SK-N-SH (cell line): ENCODE results near the gene FCRL5. TPM values are rescaled to one million over a fixed set of nuclear protein-coding genes. Genes with fewer than 3 reads are reported as not detected.

Source experiments
- CTCF ChIA-PET: fragments of 300-600, 350-600 bp; formaldehyde crosslinking; extraction: SDS; loops from one replicate; lab custom pipeline; 2021; lab: Yijun Ruan, JAX
- POLR2A ChIA-PET: fragments of 350-600 bp; sonication (Branson Sonifier 250); formaldehyde crosslinking; extraction: SDS; loops from one replicate; lab custom pipeline; 2020; ENCODE audit warnings: antibody characterized with exemption, inconsistent platforms; lab: Yijun Ruan, JAX
- DNase-seq: peaks from one replicate; pipeline ENCODE4 v3.0.0; 2012
- H2AFZ ChIP-seq: fragments of 200-600 bp; sonication (generic); 2 replicates; pipeline ENCODE4 v1.8.1; 2016; ENCODE audit warnings: antibody characterized with exemption, mild to moderate bottlenecking, low read depth
- H3F3A ChIP-seq: fragments of 200-600 bp; sonication (generic); replicated peaks from 2 replicates; pipeline ENCODE3; 2016; ENCODE audit warnings: antibody characterized with exemption, mild to moderate bottlenecking; ENCODE audit not compliant: insufficient read depth
- H3K27ac ChIP-seq, 2 experiments: fragments of 200-500 bp in 1 of 2; fragments of 200-600 bp in 1 of 2; sonication (Bioruptor generic) in 1 of 2; sonication (generic), shearing (Covaris generic) in 1 of 2; 2 replicates each; pipeline versions ENCODE4 v1.5.1 to v1.6.1; 2014 to 2016; ENCODE audit warnings: low read depth in 2 of 2, inconsistent platforms in 1 of 2, low read length in 1 of 2, mild to moderate bottlenecking in 1 of 2, mixed read lengths in 1 of 2
- H3K27me3 ChIP-seq: fragments of 200-600 bp; sonication (generic), shearing (Covaris generic); 2 replicates; pipeline ENCODE4 v1.6.1; 2016; ENCODE audit warnings: mixed run types; ENCODE audit not compliant: insufficient read depth
- H3K36me3 ChIP-seq, 2 experiments: fragments of 200-500 bp in 1 of 2; fragments of 200-600 bp in 1 of 2; sonication (Bioruptor generic) in 1 of 2; sonication (generic) in 1 of 2; replicated peaks in 1 of 2; 2 replicates each; pipeline versions ENCODE3 to v1.5.1; 2014 to 2016; ENCODE audit warnings: low read length in 1 of 2, mild to moderate bottlenecking in 1 of 2; ENCODE audit not compliant: insufficient read depth in 2 of 2, control insufficient read depth in 1 of 2
- H3K4me1 ChIP-seq, 2 experiments: fragments of 200-500 bp in 1 of 2; fragments of 200-600 bp in 1 of 2; sonication (Bioruptor generic) in 1 of 2; sonication (generic), shearing (Covaris generic) in 1 of 2; 2 replicates each; pipeline versions ENCODE4 v1.5.1 to v1.6.1; 2014 to 2016; ENCODE audit warnings: low read depth in 1 of 2, low read length in 1 of 2, mixed run types in 1 of 2; ENCODE audit not compliant: insufficient read depth in 2 of 2, control insufficient read depth in 1 of 2
- H3K4me2 ChIP-seq: fragments of 200-600 bp; sonication (generic), shearing (Covaris generic); 2 replicates; pipeline ENCODE4 v1.6.1; 2017; ENCODE audit warnings: mixed run types
- H3K4me3 ChIP-seq, 2 experiments: fragments of 200-500 bp in 1 of 2; fragments of 200-600 bp in 1 of 2; sonication (Bioruptor generic) in 1 of 2; sonication (generic), shearing (Covaris generic) in 1 of 2; 2 replicates each; pipeline versions ENCODE4 v1.5.1 to v1.8.1; 2014 to 2016; ENCODE audit warnings: low read depth in 2 of 2, inconsistent platforms in 1 of 2, low read length in 1 of 2, mild to moderate bottlenecking in 1 of 2, mixed read lengths in 1 of 2, moderate library complexity in 1 of 2
- H3K79me2 ChIP-seq: fragments of 200-600 bp; sonication (generic); 2 replicates; pipeline ENCODE4 v1.8.1; 2017; ENCODE audit warnings: mild to moderate bottlenecking; ENCODE audit not compliant: insufficient read depth
- H3K9ac ChIP-seq: fragments of 200-600 bp; sonication (generic); 2 replicates; pipeline ENCODE4 v1.6.1; 2017; ENCODE audit warnings: mixed run types
- H3K9me2 ChIP-seq: fragments of 200-600 bp; sonication (generic); 2 replicates; pipeline ENCODE4 v1.6.1; 2017; ENCODE audit warnings: mixed run types
- H3K9me3 ChIP-seq: fragments of 200-600 bp; sonication (generic); 2 replicates; pipeline ENCODE4 v1.6.1; 2017; ENCODE audit warnings: mixed run types, mild to moderate bottlenecking, moderate library complexity
- H4K20me1 ChIP-seq: fragments of 200-600 bp; sonication (generic); 2 replicates; pipeline ENCODE4 v1.6.1; 2017; ENCODE audit warnings: mild to moderate bottlenecking, mixed run types; ENCODE audit not compliant: insufficient read depth
- ELF1 ChIP-seq: IDR thresholded peaks from 2 replicates; pipeline ENCODE4 v1.4.0; 2012
- EP300 ChIP-seq, 2 experiments: IDR thresholded peaks; 2 replicates each; pipeline versions ENCODE4 v1.4.0 to v1.6.1; 2012; ENCODE audit warnings: borderline replicate concordance in 1 of 2, low read depth in 1 of 2, low read length in 1 of 2
- EZH2phosphoT487 ChIP-seq: fragments of 200-600 bp; sonication (generic); IDR thresholded peaks from 2 replicates; pipeline ENCODE4 v1.6.1; 2017; ENCODE audit warnings: low read depth, mixed run types, mild to moderate bottlenecking, antibody characterized with exemption, moderate library complexity, borderline replicate concordance
- GABPA ChIP-seq: IDR thresholded peaks from 2 replicates; pipeline ENCODE4 v1.4.0; 2012; ENCODE audit warnings: low read depth, mild to moderate bottlenecking
- GATA2 ChIP-seq: sonication (generic); formaldehyde crosslinking; IDR thresholded peaks from 2 replicates; pipeline ENCODE4 v1.5.0; 2020; ENCODE audit warnings: mild to moderate bottlenecking, missing genetic modification reagents
- IRF3 ChIP-seq: fragments of 150-350 bp; IDR thresholded peaks from 2 replicates; pipeline ENCODE4 v1.6.1; 2016; ENCODE audit warnings: mild to moderate bottlenecking, low read depth, low read length
- MEF2A ChIP-seq: IDR thresholded peaks from 2 replicates; pipeline ENCODE4 v1.4.0; 2012; ENCODE audit warnings: low read depth, borderline replicate concordance
- MXI1 ChIP-seq: IDR thresholded peaks from 2 replicates; pipeline ENCODE4 v1.6.1; 2012; ENCODE audit warnings: mild to moderate bottlenecking, low read depth, low read length, improper control_type of control experiment
- NFIC ChIP-seq: IDR thresholded peaks from 2 replicates; pipeline ENCODE4 v1.4.0; 2012; ENCODE audit warnings: borderline replicate concordance
- NRF1 ChIP-seq: IDR thresholded peaks from 2 replicates; pipeline ENCODE4 v1.6.1; 2012; ENCODE audit warnings: low read depth, mild to moderate bottlenecking, low read length
- PBX3 ChIP-seq: IDR thresholded peaks from 2 replicates; pipeline ENCODE4; 2012
- RAD21 ChIP-seq: IDR thresholded peaks from 2 replicates; pipeline ENCODE4 v1.6.1; 2012; ENCODE audit warnings: mild to moderate bottlenecking, low read length
- RFX5 ChIP-seq: IDR thresholded peaks from 2 replicates; pipeline ENCODE4 v1.6.1; 2012; ENCODE audit warnings: mild to moderate bottlenecking, improper control_type of control experiment, low read length
- RXRA ChIP-seq: IDR thresholded peaks from 2 replicates; pipeline ENCODE4 v1.4.0; 2012; ENCODE audit warnings: low read depth, mild to moderate bottlenecking, borderline replicate concordance
- SIN3A ChIP-seq: IDR thresholded peaks from 2 replicates; pipeline ENCODE4 v1.6.1; 2012; ENCODE audit warnings: low read depth, mild to moderate bottlenecking, low read length, moderate library complexity, borderline replicate concordance
- TCF12 ChIP-seq: IDR thresholded peaks from 2 replicates; pipeline ENCODE4 v1.4.0; 2012
- TEAD4 ChIP-seq: IDR thresholded peaks from 2 replicates; pipeline ENCODE4 v1.4.0; 2012; ENCODE audit warnings: mild to moderate bottlenecking, borderline replicate concordance; ENCODE audit not compliant: insufficient read depth
- ZBTB33 ChIP-seq: IDR thresholded peaks from 2 replicates; pipeline ENCODE4 v1.4.0; 2012; ENCODE audit warnings: low read depth, borderline replicate concordance
- WGBS: methylation state at CpG from one replicate; pipeline ENCODE4 v1.1.6; 2017; ENCODE audit warnings: low lambda C conversion rate; 5-methylcytosine and 5-hydroxymethylcytosine counted together
- polyA plus RNA-seq, 3 experiments: library from polyadenylated mRNA; depleted of rRNA; stranded (reverse); fragments of >200 nt; gene quantifications; 2 replicates each; pipeline ENCODE4 v1.2.3, GENCODE V29; 2012
- TF ChIP-seq, protein P1 (sequence below): IDR thresholded peaks from 2 replicates; pipeline ENCODE4 v1.4.0; 2012; ENCODE audit warnings: low read depth, borderline replicate concordance

FCRL5 gene
- polyA plus RNA-seq, 1 of the 3 experiments (the other 2 are of a cell fraction), result not detected

DNA sequence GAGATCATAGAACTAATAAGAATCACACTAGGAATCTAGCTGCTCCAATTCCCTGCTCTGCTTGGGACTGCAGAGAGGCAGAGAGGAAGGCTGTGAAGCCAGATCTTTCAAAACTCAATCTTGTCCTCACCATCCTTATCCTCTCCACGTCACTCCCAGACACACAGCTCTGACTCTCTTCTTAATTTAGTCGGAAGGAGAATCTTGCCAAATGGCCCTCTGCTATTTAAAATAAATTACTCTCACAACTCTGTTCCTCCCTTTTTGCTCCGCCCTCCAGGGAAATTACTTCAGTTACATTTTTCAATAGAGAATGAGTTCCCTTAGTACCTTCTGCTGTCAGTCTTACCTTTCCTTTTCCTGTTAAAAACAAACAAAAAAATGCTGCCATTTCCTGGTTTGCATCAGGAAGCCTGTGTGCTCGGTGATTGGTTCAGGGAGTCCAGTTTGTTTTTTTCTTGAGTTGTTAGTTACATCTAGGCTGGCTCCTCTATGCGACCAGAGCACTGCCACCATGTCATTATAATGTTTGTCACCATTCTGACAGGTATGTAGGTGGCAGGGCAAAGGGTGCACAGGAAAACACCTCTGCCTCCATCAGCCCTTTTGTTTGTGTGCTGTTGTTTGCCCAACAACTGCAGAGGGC lies 80.1 kb downstream of the FCRL5 start:
- Histone ChIP-seq H3K4me2 (no peak overlapping the region), H3F3A (no peaks in the 10 kb centered on the region), H3K79me2 (no peaks in the 10 kb centered on the region), H3K9me3 (no peaks in the 10 kb centered on the region), H3K9ac (no peak overlapping the region), H3K4me1 (no peaks in the 10 kb centered on the region), H3K27me3 (0 out of 2 replicates have a peak, but pooled peaks cover 11% of the 10 kb centered on the region), H4K20me1 (no peaks in the 10 kb centered on the region), H3K27ac (no peak overlapping the region), H3K36me3 (no peaks in the 10 kb centered on the region), H3K9me2 (no peaks in the 10 kb centered on the region), H2AFZ (no peak overlapping the region), H3K4me3 (no peak overlapping the region)
- POLR2A ChIA-PET, result no interaction called here
- 3% methylated on average over 5 of the region's 5 CpGs for WGBS
- TF ChIP-seq SIN3A (no peak), RXRA (no peak), GATA2 (CRISPR knock-in tag) (no peak), TEAD4 (no peak), IRF3 (no peak), RFX5 (no peak), PBX3 (no peak), NFIC (no peak), ZBTB33 (no peak)
- CTCF ChIA-PET, result no interaction called here
- no peak for DNase-seq

GRCh38 chr1:157471531-157471930 lies 80.8 kb downstream of the FCRL5 start:
- Histone ChIP-seq H3K9ac (no peak overlapping the region), H3K9me3 (no peaks in the 10 kb centered on the region), H3F3A (no peaks in the 10 kb centered on the region), H2AFZ (no peak overlapping the region), H3K4me1 (no peaks in the 10 kb centered on the region), H3K27ac (no peak overlapping the region), H4K20me1 (no peaks in the 10 kb centered on the region), H3K4me3 (no peak overlapping the region), H3K27me3 (0 out of 2 replicates have a peak, but pooled peaks cover 11% of the 10 kb centered on the region), H3K36me3 (no peaks in the 10 kb centered on the region), H3K4me2 (no peak overlapping the region), H3K9me2 (no peaks in the 10 kb centered on the region), H3K79me2 (no peaks in the 10 kb centered on the region)
- WGBS, result 14% methylated on average over 3 of the region's 3 CpGs
- ChIA-PET POLR2A (no interaction called here), CTCF (no interaction called here)
- DNase-seq, result no peak
- TF ChIP-seq NFIC (no peak), EZH2phosphoT487 (no peak), MEF2A (no peak), NRF1 (no peak), EP300 (IDR thresholded peaks at IDR 0.05; ENCODE audit: borderline replicate concordance in 1 of 2, low read depth in 1 of 2, low read length in 1 of 2) (no peak), RAD21 (no peak), GATA2 (CRISPR knock-in tag) (no peak), TCF12 (no peak), GABPA (no peak), PBX3 (no peak), MXI1 (no peak), ELF1 (no peak)
- TF ChIP-seq, protein P1, sequence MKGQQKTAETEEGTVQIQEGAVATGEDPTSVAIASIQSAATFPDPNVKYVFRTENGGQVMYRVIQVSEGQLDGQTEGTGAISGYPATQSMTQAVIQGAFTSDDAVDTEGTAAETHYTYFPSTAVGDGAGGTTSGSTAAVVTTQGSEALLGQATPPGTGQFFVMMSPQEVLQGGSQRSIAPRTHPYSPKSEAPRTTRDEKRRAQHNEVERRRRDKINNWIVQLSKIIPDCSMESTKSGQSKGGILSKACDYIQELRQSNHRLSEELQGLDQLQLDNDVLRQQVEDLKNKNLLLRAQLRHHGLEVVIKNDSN, result no peak
